HG03442 (cell line): ENCODE data around the gene PRKAG2.

Experiments
- ATAC-seq: cut with Tn5 transposase; IDR thresholded peaks from one replicate; pipeline ENCODE4 v1.9.1; 2021; ENCODE audit warnings: mild to moderate bottlenecking, moderate library complexity; ENCODE audit not compliant: unreplicated experiment

Gene PRKAG2

GRCh38 chr7:151704960-151705635 is 171.8 kb downstream of the PRKAG2 start:
- no peak for ATAC-seq

- no peak for ATAC-seq
These were observed 172.5 kb downstream of the PRKAG2 start for GRCh38 chr7:151704299-151704959.

- ATAC-seq = no peak
These were observed 174.0 kb downstream of the PRKAG2 start for GRCh38 chr7:151702961-151703360.

- no peak for ATAC-seq
These were observed 176.2 kb downstream of the PRKAG2 start for GRCh38 chr7:151700586-151701165.

- ATAC-seq = no peak
These were observed 177.0 kb downstream of the PRKAG2 start for GRCh38 chr7:151699928-151700319.

- no peak for ATAC-seq
These were observed 177.6 kb downstream of the PRKAG2 start for GRCh38 chr7:151699147-151699927.

GRCh38 chr7:151697942-151698341 is 179.0 kb downstream of the PRKAG2 start:
- no peak for ATAC-seq

- ATAC-seq = no peak
These were observed 179.4 kb downstream of the PRKAG2 start for GRCh38 chr7:151697515-151697895.

- no peak for ATAC-seq
These were observed 180.0 kb downstream of the PRKAG2 start for GRCh38 chr7:151696721-151697514.

- ATAC-seq = no peak
These were observed 180.9 kb downstream of the PRKAG2 start for GRCh38 chr7:151695951-151696541.

- ATAC-seq = no peak
These were observed 181.9 kb downstream of the PRKAG2 start for GRCh38 chr7:151694828-151695580.

- ATAC-seq = no peak
These were observed 182.5 kb downstream of the PRKAG2 start for GRCh38 chr7:151694441-151694827.

GRCh38 chr7:151693140-151693539 is 183.8 kb downstream of the PRKAG2 start:
- ATAC-seq = no peak

- ATAC-seq = no peak
These were observed 184.2 kb downstream of the PRKAG2 start for GRCh38 chr7:151692721-151693120.

GRCh38 chr7:151691449-151691848 is 185.5 kb downstream of the PRKAG2 start:
- no peak for ATAC-seq

GRCh38 chr7:151690606-151691005 is 186.3 kb downstream of the PRKAG2 start:
- no peak for ATAC-seq

- no peak for ATAC-seq
These were observed 187.5 kb downstream of the PRKAG2 start for GRCh38 chr7:151689196-151689971.

- no peak for ATAC-seq
These were observed 188.6 kb downstream of the PRKAG2 start for GRCh38 chr7:151688236-151688780.
